ENCODE measurements around the gene ZDHHC20.
A peak's percentile ranks its signal among the peaks of the same experiment; 100 is the strongest.

The ZDHHC20 gene

GRCh38 chr13:21478881-21479808, 20.0 kb upstream of the ZDHHC20 start:
- TF ChIP-seq CTCF (IDR thresholded peaks at IDR 0.05) (peak; percentile 71), ZFX (IDR thresholded peaks at IDR 0.05; ENCODE audit: borderline replicate concordance) (no peak)
- H3K27ac ChIP-seq, result no peak overlapping the region

GRCh38 chr13:21476893-21477472, 17.9 kb upstream of the ZDHHC20 start:
- no peak for TF ChIP-seq ZFX (IDR thresholded peaks at IDR 0.05; ENCODE audit: borderline replicate concordance)
- peak; percentile 99 for TF ChIP-seq CTCF (IDR thresholded peaks at IDR 0.05)
- peak overlapping the region; percentile 34; the same call in 1 of the 2 replicates for H3K27ac ChIP-seq

GRCh38 chr13:21475115-21475514, 16.0 kb upstream of the ZDHHC20 start:
- no peak overlapping the region for H3K27ac ChIP-seq
- TF ChIP-seq ZFX (IDR thresholded peaks at IDR 0.05; ENCODE audit: borderline replicate concordance) (no peak), CTCF (IDR thresholded peaks at IDR 0.05) (no peak)

- TF ChIP-seq ZFX (IDR thresholded peaks at IDR 0.05; ENCODE audit: borderline replicate concordance), result no peak
- TF ChIP-seq CTCF (IDR thresholded peaks at IDR 0.05), result no peak
- H3K27ac ChIP-seq, result no peak overlapping the region
Observed at GRCh38 chr13:21470785-21471184, 11.7 kb upstream of the ZDHHC20 start.

GRCh38 chr13:21466527-21466926, 7.4 kb upstream of the ZDHHC20 start:
- no peak for TF ChIP-seq CTCF (IDR thresholded peaks at IDR 0.05)
- TF ChIP-seq ZFX (IDR thresholded peaks at IDR 0.05; ENCODE audit: borderline replicate concordance), result no peak
- H3K27ac ChIP-seq, result no peak overlapping the region

GRCh38 chr13:21465710-21466160, 6.6 kb upstream of the ZDHHC20 start:
- TF ChIP-seq ZFX (IDR thresholded peaks at IDR 0.05; ENCODE audit: borderline replicate concordance) (no peak), CTCF (IDR thresholded peaks at IDR 0.05) (no peak)

GRCh38 chr13:21463424-21463823, 4.3 kb upstream of the ZDHHC20 start:
- H3K27ac ChIP-seq, result no peak overlapping the region
- no peak for TF ChIP-seq CTCF (IDR thresholded peaks at IDR 0.05)
- TF ChIP-seq ZFX (IDR thresholded peaks at IDR 0.05; ENCODE audit: borderline replicate concordance), result no peak

More at GRCh38 chr13:21465710-21466160, 6.6 kb upstream of the ZDHHC20 start:
- no peak overlapping the region for H3K27ac ChIP-seq

Data from 22Rv1 (cell line).